ENCODE results near the gene CHST13.

DNA sequence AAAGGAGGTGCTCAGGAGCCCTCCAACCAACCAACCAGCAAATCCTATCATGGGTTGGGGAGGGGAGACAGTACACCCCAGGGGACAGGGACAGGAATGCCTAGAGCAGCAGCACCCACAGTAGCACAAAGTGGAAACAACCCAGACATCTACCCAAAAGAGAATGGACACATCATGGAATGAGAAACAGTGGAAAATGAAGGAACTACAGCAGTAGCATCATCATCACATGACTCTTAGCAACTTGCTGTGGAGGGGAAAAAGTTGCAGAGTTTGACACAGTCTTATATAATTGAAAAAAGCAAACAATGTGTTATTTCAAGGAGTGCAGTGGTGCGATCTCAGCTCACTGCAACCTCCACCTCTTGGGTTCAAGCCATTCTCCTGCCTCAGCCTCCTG lies 23.8 kb downstream of the CHST13 start:
- TF ChIP-seq, protein P1, sequence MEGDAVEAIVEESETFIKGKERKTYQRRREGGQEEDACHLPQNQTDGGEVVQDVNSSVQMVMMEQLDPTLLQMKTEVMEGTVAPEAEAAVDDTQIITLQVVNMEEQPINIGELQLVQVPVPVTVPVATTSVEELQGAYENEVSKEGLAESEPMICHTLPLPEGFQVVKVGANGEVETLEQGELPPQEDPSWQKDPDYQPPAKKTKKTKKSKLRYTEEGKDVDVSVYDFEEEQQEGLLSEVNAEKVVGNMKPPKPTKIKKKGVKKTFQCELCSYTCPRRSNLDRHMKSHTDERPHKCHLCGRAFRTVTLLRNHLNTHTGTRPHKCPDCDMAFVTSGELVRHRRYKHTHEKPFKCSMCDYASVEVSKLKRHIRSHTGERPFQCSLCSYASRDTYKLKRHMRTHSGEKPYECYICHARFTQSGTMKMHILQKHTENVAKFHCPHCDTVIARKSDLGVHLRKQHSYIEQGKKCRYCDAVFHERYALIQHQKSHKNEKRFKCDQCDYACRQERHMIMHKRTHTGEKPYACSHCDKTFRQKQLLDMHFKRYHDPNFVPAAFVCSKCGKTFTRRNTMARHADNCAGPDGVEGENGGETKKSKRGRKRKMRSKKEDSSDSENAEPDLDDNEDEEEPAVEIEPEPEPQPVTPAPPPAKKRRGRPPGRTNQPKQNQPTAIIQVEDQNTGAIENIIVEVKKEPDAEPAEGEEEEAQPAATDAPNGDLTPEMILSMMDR (IDR thresholded peaks at IDR 0.05) = no peak
- no peak for TF ChIP-seq POLR2A (IDR thresholded peaks at IDR 0.05)
